Measurements from ENCODE around the gene RIOK2.
"Not testable (repeated sequence)": the region's sequence is repeated elsewhere in the genome, so short reads cannot be mapped to it uniquely, and the experiment has no call there.

RIOK2 gene

GRCh38 chr5:97141031-97141430 lies 42.0 kb downstream of the RIOK2 start:
- H3K27ac ChIP-seq, result no peak overlapping the region
- no peak for TF ChIP-seq CTCF (IDR thresholded peaks at IDR 0.05)
- no peak for TF ChIP-seq ZFX (IDR thresholded peaks at IDR 0.05; ENCODE audit: borderline replicate concordance)

- not testable (repeated sequence) for H3K27ac ChIP-seq
Measured at GRCh38 chr5:97140250-97140649, 42.8 kb downstream of the RIOK2 start.

- TF ChIP-seq ZFX (IDR thresholded peaks at IDR 0.05; ENCODE audit: borderline replicate concordance) (no peak), CTCF (IDR thresholded peaks at IDR 0.05) (no peak)
- no peak overlapping the region for H3K27ac ChIP-seq
Measured at GRCh38 chr5:97136475-97136874, 46.6 kb downstream of the RIOK2 start.

- H3K27ac ChIP-seq, result no peak overlapping the region
- TF ChIP-seq ZFX (IDR thresholded peaks at IDR 0.05; ENCODE audit: borderline replicate concordance) (no peak), CTCF (IDR thresholded peaks at IDR 0.05) (no peak)
Measured at GRCh38 chr5:97135868-97136267, 47.2 kb downstream of the RIOK2 start.

GRCh38 chr5:97134634-97135033 lies 48.4 kb downstream of the RIOK2 start:
- H3K27ac ChIP-seq, result no peak overlapping the region

GRCh38 chr5:97133101-97133500 lies 49.9 kb downstream of the RIOK2 start:
- H3K27ac ChIP-seq, result no peak overlapping the region

More at GRCh38 chr5:97134634-97135033, 48.4 kb downstream of the RIOK2 start:
- TF ChIP-seq ZFX (IDR thresholded peaks at IDR 0.05; ENCODE audit: borderline replicate concordance) (no peak), CTCF (IDR thresholded peaks at IDR 0.05) (no peak)

GRCh38 chr5:97131921-97132320 lies 51.1 kb downstream of the RIOK2 start:
- TF ChIP-seq CTCF (IDR thresholded peaks at IDR 0.05), result no peak
- TF ChIP-seq ZFX (IDR thresholded peaks at IDR 0.05; ENCODE audit: borderline replicate concordance), result no peak
- H3K27ac ChIP-seq, result no peak overlapping the region

More at GRCh38 chr5:97133101-97133500, 49.9 kb downstream of the RIOK2 start:
- TF ChIP-seq CTCF (IDR thresholded peaks at IDR 0.05) (no peak), ZFX (IDR thresholded peaks at IDR 0.05; ENCODE audit: borderline replicate concordance) (no peak)

- TF ChIP-seq ZFX (IDR thresholded peaks at IDR 0.05; ENCODE audit: borderline replicate concordance) (no peak), CTCF (IDR thresholded peaks at IDR 0.05) (no peak)
- H3K27ac ChIP-seq, result no peak overlapping the region
Measured at GRCh38 chr5:97131139-97131710, 51.8 kb downstream of the RIOK2 start.

Data from 22Rv1 (cell line).